Stimulated activated CD8-positive, alpha-beta memory T cell treated with anti-CD3 and anti-CD28 coated beads, Interleukin-7, amount 100 ng/mL, for 24 hours (primary cell): ENCODE results near the gene SARS1.

Experiments
- DNase-seq: peaks from one replicate; pipeline ENCODE4 v3.0.0-alpha.2; 2020; ENCODE audit warnings: low read depth

SARS1 gene

DNA sequence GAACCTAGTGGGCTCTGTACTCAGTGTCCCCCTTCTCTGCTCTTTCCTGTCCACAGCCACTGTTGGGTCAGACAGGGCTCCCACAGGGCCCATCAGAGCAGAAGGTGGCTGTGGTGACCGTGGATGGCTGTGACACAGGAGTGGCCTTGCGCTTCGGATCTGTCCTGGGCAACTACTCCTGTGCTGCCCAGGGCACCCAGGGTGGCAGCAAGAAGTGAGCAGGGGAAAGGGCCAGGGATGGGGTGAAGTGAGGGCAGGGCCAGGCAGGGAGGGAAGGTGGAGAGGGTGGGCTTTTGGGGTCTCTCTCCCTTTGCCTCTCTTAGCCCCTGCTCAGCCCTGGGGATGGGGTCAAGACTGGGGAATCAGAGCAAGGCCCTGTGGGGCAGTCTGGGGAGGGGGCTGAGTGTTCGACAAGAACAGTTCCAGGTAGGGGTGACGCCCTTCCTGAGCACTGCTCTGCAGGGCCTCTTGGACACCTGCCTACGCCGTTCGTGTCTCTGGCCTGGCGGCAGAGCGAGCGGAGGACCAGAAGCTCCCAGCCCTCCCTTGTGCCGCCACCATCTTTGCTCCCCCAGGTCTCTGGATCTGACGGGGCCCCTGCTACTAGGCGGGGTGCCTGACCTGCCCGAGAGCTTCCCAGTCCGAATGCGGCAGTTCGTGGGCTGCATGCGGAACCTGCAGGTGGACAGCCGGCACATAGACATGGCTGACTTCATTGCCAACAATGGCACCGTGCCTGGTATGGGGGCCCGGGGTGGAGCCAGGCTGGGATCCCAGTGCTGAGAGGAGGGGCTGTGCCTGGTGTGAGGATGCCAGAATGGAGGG, 48.7 kb downstream of the SARS1 start:
- DNase-seq: no peak

DNA sequence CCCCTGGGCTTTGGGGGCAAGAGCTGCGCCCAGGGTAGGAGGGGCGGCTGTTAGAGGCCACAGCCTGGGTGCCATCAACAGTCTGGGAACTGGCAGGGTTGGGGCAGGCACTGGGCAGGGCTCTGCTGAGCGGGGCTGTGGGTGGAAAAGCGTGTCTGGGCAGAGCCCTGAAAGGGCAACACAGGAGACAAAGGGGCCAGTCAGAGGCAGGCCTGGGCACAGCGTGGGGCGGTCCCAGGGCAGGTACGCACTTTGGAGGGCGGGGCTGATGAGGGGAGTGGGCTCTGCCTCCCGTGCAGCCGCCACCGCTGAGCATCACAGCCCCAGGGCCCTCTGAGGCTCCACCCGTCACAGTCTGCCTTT, 49.5 kb downstream of the SARS1 start:
- DNase-seq: no peak

GRCh38 chr1:109263597-109264378, 50.1 kb downstream of the SARS1 start:
- DNase-seq: peak; percentile 65

GRCh38 chr1:109264379-109264755, 50.6 kb downstream of the SARS1 start:
- no peak for DNase-seq

GRCh38 chr1:109265016-109265415, 51.3 kb downstream of the SARS1 start:
- no peak for DNase-seq

- DNase-seq: no peak
Measured at GRCh38 chr1:109265741-109266330, 52.1 kb downstream of the SARS1 start.

- DNase-seq: no peak
Measured at GRCh38 chr1:109266965-109267364, 53.2 kb downstream of the SARS1 start.

- DNase-seq: no peak
Measured at GRCh38 chr1:109267743-109268300, 54.1 kb downstream of the SARS1 start.

DNA sequence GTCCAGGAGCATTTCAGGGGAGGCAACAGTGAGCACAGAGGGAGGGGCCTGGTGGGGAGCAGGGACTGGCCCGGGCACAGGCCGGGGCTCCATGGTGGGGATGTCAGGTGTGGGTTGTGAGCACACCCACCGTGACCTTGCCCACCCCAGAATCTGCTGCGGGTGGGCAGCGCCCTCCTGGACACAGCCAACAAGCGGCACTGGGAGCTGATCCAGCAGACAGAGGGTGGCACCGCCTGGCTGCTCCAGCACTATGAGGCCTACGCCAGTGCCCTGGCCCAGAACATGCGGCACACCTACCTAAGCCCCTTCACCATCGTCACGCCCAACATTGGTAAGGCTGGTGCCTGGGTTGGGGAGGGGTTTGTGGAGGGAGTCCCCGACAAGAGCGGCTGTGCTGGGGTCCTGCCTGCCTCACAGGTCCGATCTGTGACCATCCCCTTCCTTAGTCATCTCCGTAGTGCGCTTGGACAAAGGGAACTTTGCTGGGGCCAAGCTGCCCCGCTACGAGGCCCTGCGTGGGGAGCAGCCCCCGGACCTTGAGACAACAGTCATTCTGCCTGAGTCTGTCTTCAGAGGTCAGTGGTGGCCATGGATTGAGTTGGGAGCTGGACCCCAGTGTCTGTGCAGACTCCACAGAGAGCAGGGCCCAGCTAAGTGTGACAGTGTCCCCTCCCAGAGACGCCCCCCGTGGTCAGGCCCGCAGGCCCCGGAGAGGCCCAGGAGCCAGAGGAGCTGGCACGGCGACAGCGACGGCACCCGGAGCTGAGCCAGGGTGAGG, 54.9 kb downstream of the SARS1 start:
- DNase-seq: no peak

- no peak for DNase-seq
Measured at GRCh38 chr1:109269212-109269980, 55.7 kb downstream of the SARS1 start.

- DNase-seq: no peak
Measured at GRCh38 chr1:109269981-109270622, 56.4 kb downstream of the SARS1 start.

GRCh38 chr1:109270623-109271317, 57.1 kb downstream of the SARS1 start:
- no peak for DNase-seq

GRCh38 chr1:109271458-109271857, 57.7 kb downstream of the SARS1 start:
- no peak for DNase-seq

- DNase-seq: no peak
Measured at GRCh38 chr1:109272021-109272799, 58.5 kb downstream of the SARS1 start.

- no peak for DNase-seq
Measured at GRCh38 chr1:109272831-109273547, 59.3 kb downstream of the SARS1 start.

GRCh38 chr1:109273570-109274288, 60.0 kb downstream of the SARS1 start:
- no peak for DNase-seq

GRCh38 chr1:109274533-109275476, 61.1 kb downstream of the SARS1 start:
- DNase-seq: no peak
